ENCODE measurements around the gene DDO.

Gene DDO

GRCh38 chr6:110404607-110405006 lies 10.8 kb downstream of the DDO start:
- TF ChIP-seq CTCF (conservative IDR thresholded peaks at IDR 0.05) (no peak), ZFX (IDR thresholded peaks at IDR 0.05) (no peak)
- H3K27ac ChIP-seq, result no peak overlapping the region

- no peak for TF ChIP-seq CTCF (conservative IDR thresholded peaks at IDR 0.05)
- no peak for TF ChIP-seq ZFX (IDR thresholded peaks at IDR 0.05)
- no peak overlapping the region for H3K27ac ChIP-seq
Measured at GRCh38 chr6:110401585-110402176, 13.7 kb downstream of the DDO start.

- H3K27ac ChIP-seq, result no peak overlapping the region
- TF ChIP-seq ZFX (IDR thresholded peaks at IDR 0.05) (no peak), CTCF (conservative IDR thresholded peaks at IDR 0.05) (no peak)
Measured at GRCh38 chr6:110400208-110400607, 15.2 kb downstream of the DDO start.

- H3K27ac ChIP-seq, result no peak overlapping the region
- TF ChIP-seq CTCF (conservative IDR thresholded peaks at IDR 0.05) (no peak), ZFX (IDR thresholded peaks at IDR 0.05) (no peak)
Measured at GRCh38 chr6:110399219-110400071, 15.9 kb downstream of the DDO start.

GRCh38 chr6:110398778-110399177 lies 16.6 kb downstream of the DDO start:
- no peak overlapping the region for H3K27ac ChIP-seq

GRCh38 chr6:110395221-110395620 lies 20.2 kb downstream of the DDO start:
- TF ChIP-seq ZFX (IDR thresholded peaks at IDR 0.05), result no peak
- no peak for TF ChIP-seq CTCF (conservative IDR thresholded peaks at IDR 0.05)
- no peak overlapping the region for H3K27ac ChIP-seq

More at GRCh38 chr6:110398778-110399177, 16.6 kb downstream of the DDO start:
- TF ChIP-seq CTCF (conservative IDR thresholded peaks at IDR 0.05), result no peak
- TF ChIP-seq ZFX (IDR thresholded peaks at IDR 0.05), result no peak

GRCh38 chr6:110394409-110394808 lies 21.0 kb downstream of the DDO start:
- TF ChIP-seq CTCF (conservative IDR thresholded peaks at IDR 0.05) (no peak), ZFX (IDR thresholded peaks at IDR 0.05) (no peak)
- H3K27ac ChIP-seq, result no peak overlapping the region

Data from C4-2B (cell line).